K562 (cell line): ENCODE measurements around the gene JADE2. TPM values are rescaled to one million over a fixed set of nuclear protein-coding genes. Genes with fewer than 3 reads are reported as not detected.
A peak's percentile ranks its signal among the peaks of the same experiment; 100 is the strongest.

Experiments used
- ARID3B ChIP-seq: fragments of 250-450 bp; sonication (Bioruptor Pico); IDR thresholded peaks from 2 replicates; pipeline ENCODE4 v1.4.0; 2020; ENCODE audit warnings: borderline replicate concordance
- ATF1 ChIP-seq, 2 experiments: fragments of 450-650 bp in 1 of 2; IDR thresholded peaks; 2 replicates each; pipeline ENCODE4 v1.6.1; 2016; ENCODE audit warnings: missing compliant biosample characterization in 1 of 2, missing genetic modification characterization in 1 of 2
- DPF2 ChIP-seq: fragments of 450-650 bp; IDR thresholded peaks from 2 replicates; pipeline ENCODE4 v1.6.1; 2016
- ELF2 ChIP-seq: fragments of 250-450 bp; sonication (Bioruptor Pico); IDR thresholded peaks from 2 replicates; pipeline ENCODE4 v1.5.0; 2021; ENCODE audit warnings: mild to moderate bottlenecking
- GATAD2A ChIP-seq: fragments of 450-650 bp; IDR thresholded peaks from 2 replicates; pipeline ENCODE4 v1.6.1; 2017
- ILK ChIP-seq: fragments of 450-650 bp; IDR thresholded peaks from 2 replicates; pipeline ENCODE4 v1.6.1; 2016; ENCODE audit warnings: missing genetic modification characterization, low read depth, mild to moderate bottlenecking, missing compliant biosample characterization, moderate library complexity, borderline replicate concordance
- MAFG ChIP-seq: fragments of 450-650 bp; conservative IDR thresholded peaks from 2 replicates; pipeline ENCODE4 v1.6.1; 2016; ENCODE audit warnings: missing genetic modification characterization, missing compliant biosample characterization
- MAZ ChIP-seq, 2 experiments: fragments of 450-650 bp in 1 of 2; sonication (generic) in 1 of 2; formaldehyde crosslinking; IDR thresholded peaks in 1 of 2; conservative IDR thresholded peaks in 1 of 2; 2 replicates each; pipeline versions ENCODE4 v1.4.0 to v1.5.0; 2020; ENCODE audit warnings: mild to moderate bottlenecking in 1 of 2, missing genetic modification reagents in 1 of 2
- MEF2D ChIP-seq: conservative IDR thresholded peaks from 2 replicates; pipeline ENCODE4 v1.6.1; 2016; ENCODE audit warnings: low read depth, missing genetic modification characterization, missing compliant biosample characterization
- NFXL1 ChIP-seq: fragments of 450-650 bp; formaldehyde crosslinking; IDR thresholded peaks from 2 replicates; pipeline ENCODE4 v1.4.0; 2021; ENCODE audit warnings: mild to moderate bottlenecking
- POLR2G ChIP-seq: fragments of 200-400 bp; formaldehyde crosslinking; IDR thresholded peaks from 2 replicates; pipeline ENCODE4 v1.6.1; 2017; ENCODE audit warnings: low read depth, mild to moderate bottlenecking, antibody characterized with exemption, low read length, moderate library complexity
- RCOR1 ChIP-seq, 2 experiments: IDR thresholded peaks; 2 replicates each; pipeline ENCODE4 v1.6.1; 2012; ENCODE audit warnings: low read depth in 2 of 2, low read length in 2 of 2, borderline replicate concordance in 1 of 2, improper control_type of control experiment in 1 of 2
- RHOXF2B ChIP-seq: fragments of 250-450 bp; sonication (Bioruptor Pico); conservative IDR thresholded peaks from 2 replicates; pipeline ENCODE4 v1.5.1; 2021
- SNIP1 ChIP-seq: fragments of 450-650 bp; IDR thresholded peaks from 2 replicates; pipeline ENCODE4 v1.7.1; 2017; ENCODE audit warnings: low read depth, mild to moderate bottlenecking
- SOX6 ChIP-seq: fragments of 450-650 bp; IDR thresholded peaks from 2 replicates; pipeline ENCODE4 v1.6.1; 2014; ENCODE audit warnings: mild to moderate bottlenecking
- STAG1 ChIP-seq: sonication (generic); formaldehyde crosslinking; IDR thresholded peaks from 2 replicates; pipeline ENCODE4 v1.5.0; 2020; ENCODE audit warnings: missing genetic modification reagents, borderline replicate concordance
- TRIM24 ChIP-seq, 2 experiments: fragments of 450-650 bp; IDR thresholded peaks; 2 replicates each; pipeline ENCODE4 v1.6.1; 2016
- WHSC1 ChIP-seq: IDR thresholded peaks from one replicate; pipeline ENCODE4 v1.6.1; 2012; ENCODE audit warnings: low read length, control low read depth, inconsistent platforms
- ZC3H4 ChIP-seq: sonication (generic); formaldehyde crosslinking; IDR thresholded peaks from 2 replicates; pipeline ENCODE4 v1.9.0; 2021; ENCODE audit warnings: missing genetic modification reagents, borderline replicate concordance
- ZNF232 ChIP-seq: sonication (generic); formaldehyde crosslinking; IDR thresholded peaks from 2 replicates; pipeline ENCODE4 v1.8.0; 2022; ENCODE audit warnings: mild to moderate bottlenecking, missing genetic modification reagents
- ZNF239 ChIP-seq: fragments of 250-450 bp; sonication (Bioruptor Pico); IDR thresholded peaks from 2 replicates; pipeline ENCODE4 v1.4.0; 2020; ENCODE audit warnings: mild to moderate bottlenecking
- ZNF263 ChIP-seq: sonication (generic); formaldehyde crosslinking; IDR thresholded peaks from 2 replicates; pipeline ENCODE4 v1.8.0; 2022; ENCODE audit warnings: mild to moderate bottlenecking, missing genetic modification reagents, borderline replicate concordance
- ZNF277 ChIP-seq: fragments of 250-450 bp; sonication (Bioruptor Pico); IDR thresholded peaks from 2 replicates; pipeline ENCODE4 v1.8.0; 2022; ENCODE audit warnings: inconsistent platforms, mild to moderate bottlenecking, moderate library complexity, borderline replicate concordance
- ZNF395 ChIP-seq: fragments of 200-800 bp; sonication (Bioruptor generic); IDR thresholded peaks from 2 replicates; pipeline ENCODE4 v1.6.1; 2017; ENCODE audit warnings: missing genetic modification characterization, missing compliant biosample characterization
- ZNF445 ChIP-seq: fragments of 250-450 bp; sonication (Bioruptor Pico); IDR thresholded peaks from 2 replicates; pipeline ENCODE4 v1.4.0; 2020; ENCODE audit warnings: low read depth, mild to moderate bottlenecking, moderate library complexity
- ZNF561 ChIP-seq: fragments of 450-650 bp; formaldehyde crosslinking; conservative IDR thresholded peaks from 2 replicates; pipeline ENCODE4 v1.4.0; 2020; ENCODE audit warnings: mild to moderate bottlenecking, moderate library complexity
- ZNF778 ChIP-seq: fragments of 450-650 bp; formaldehyde crosslinking; IDR thresholded peaks from 2 replicates; pipeline ENCODE4 v1.4.0; 2020; ENCODE audit warnings: mild to moderate bottlenecking, moderate library complexity
- polyA plus RNA-seq, 8 experiments: library from polyadenylated mRNA; depleted of rRNA in 4 of 8; stranded (reverse) in 5 of 8; unstranded in 3 of 8; fragments of >200 nt; fragmentation: Nextera tagmentation in 2 of 8; fragmentation: Illumina TruSeq in 1 of 8; extraction: Ambion mirVana in 2 of 8; extraction: Trizol in 1 of 8; gene quantifications; 2 replicates each; pipeline versions ENCODE4 v1.2.1 to v1.2.3, GENCODE V29; 2011 to 2014; ENCODE audit warnings: inconsistent platforms in 1 of 8, missing spikeins in 1 of 8
- total RNA-seq, 7 experiments: library from RNA; depleted of rRNA in 6 of 7; stranded (reverse); fragments of >200 nt in 6 of 7; fragmentation: Illumina TruSeq in 2 of 7; extraction: Trizol in 2 of 7; gene quantifications; 2 replicates each; pipeline versions ENCODE4 v1.2.1 to v1.2.3, GENCODE V29; 2011 to 2021; ENCODE audit warnings: low replicate concordance in 1 of 7

JADE2 gene
- total and polyA plus RNA-seq, 9 of the 15 experiments (the other 6 are each of a cell fraction or from before 2014, with no cell fraction given) = 0.50 to 23.3 (median 9.1) TPM

- TF ChIP-seq ATF1 (CRISPR knock-in tag; IDR thresholded peaks at IDR 0.05) = no peak
- no peak for TF ChIP-seq ATF1 (tag; IDR thresholded peaks at IDR 0.05)
- no peak for TF ChIP-seq ZNF239 (CRISPR knock-in tag)
- no peak for TF ChIP-seq ZNF277 (CRISPR knock-in tag)
- no peak for TF ChIP-seq RHOXF2B (CRISPR knock-in tag)
- no peak for TF ChIP-seq ELF2 (CRISPR knock-in tag)
- no peak for TF ChIP-seq ZNF232 (CRISPR knock-in tag)
- TF ChIP-seq MAZ (CRISPR knock-in tag; conservative IDR thresholded peaks at IDR 0.05 in 1 of 2, IDR thresholded peaks at IDR 0.05 in 1 of 2) = 0 out of 4 replicates have a peak, but pooled peaks of 1 of the 2 experiments have one; percentile 16
- no peak for TF ChIP-seq NFXL1 (CRISPR knock-in tag)
- no peak for TF ChIP-seq ZNF778 (CRISPR knock-in tag)
- TF ChIP-seq ZNF561 (CRISPR knock-in tag) = no peak
- TF ChIP-seq ARID3B (CRISPR knock-in tag) = no peak
- TF ChIP-seq DPF2 = no peak
- TF ChIP-seq POLR2G = peak; percentile 55
- no peak for TF ChIP-seq GATAD2A
- TF ChIP-seq WHSC1 = no peak
- peak in 1 of 2 experiments; percentile 40; a peak in 2 of 4 replicates for TF ChIP-seq RCOR1 (IDR thresholded peaks at IDR 0.05; ENCODE audit: borderline replicate concordance in 1 of 2, low read depth in 2 of 2, low read length in 2 of 2)
- TF ChIP-seq SOX6 = no peak
- TF ChIP-seq STAG1 (CRISPR knock-in tag) = no peak
- no peak for TF ChIP-seq MAFG (tag)
- no peak for TF ChIP-seq MEF2D
- TF ChIP-seq ZC3H4 (CRISPR knock-in tag) = 0 out of 2 replicates have a peak, but pooled peaks have one; percentile 5
- TF ChIP-seq TRIM24 (IDR thresholded peaks at IDR 0.05) = no peak
- no peak for TF ChIP-seq SNIP1
- no peak for TF ChIP-seq ILK
- TF ChIP-seq ZNF445 = no peak
- no peak for TF ChIP-seq ZNF395 (CRISPR knock-in tag)
- peak; percentile 26; the same call in 1 of the 2 replicates for TF ChIP-seq ZNF263 (CRISPR knock-in tag)
These were observed 1.9 kb downstream of the JADE2 start (continued) for GRCh38 chr5:134527156-134527960.
